ENCODE measurements around the gene TMEM244. TPM values are rescaled to one million over a fixed set of nuclear protein-coding genes. Genes with fewer than 3 reads are reported as not detected.

The TMEM244 gene
- total and polyA plus RNA-seq, 2 donors from 2014 or later = not detected

DNA sequence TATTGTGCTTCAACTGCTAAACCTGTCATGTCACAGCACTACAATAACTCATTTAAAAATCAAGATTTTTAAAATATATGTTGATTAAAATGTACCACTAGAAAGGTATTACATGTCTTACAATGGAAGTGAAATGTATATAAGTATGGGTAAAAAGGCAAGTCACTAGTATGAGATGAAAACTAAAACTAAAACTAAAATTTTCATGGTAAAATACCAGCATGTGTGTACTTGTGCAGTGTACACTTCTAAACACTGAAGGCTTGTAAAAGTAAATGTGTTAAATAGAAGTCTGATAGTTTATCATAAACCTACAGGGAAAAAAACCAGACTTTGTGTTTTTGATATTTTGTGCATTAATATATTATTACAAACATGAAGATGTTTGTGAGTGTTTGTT, 13.7 kb upstream of the TMEM244 start:
- Histone ChIP-seq H3K4me1 (ENCODE audit: control insufficient read depth in 2 of 3, insufficient read depth in 2 of 3, low read depth in 1 of 3, low read length in 3 of 3) (no peaks in the 10 kb centered on the region), H3K27ac (ENCODE audit: low read depth in 2 of 2, low read length in 2 of 2) (no peak overlapping the region), H3K27me3 (ENCODE audit: control insufficient read depth, insufficient read depth, low read length) (no peaks in the 10 kb centered on the region), H3K4me3 (ENCODE audit: low read length in 3 of 3) (no peak overlapping the region), H3K9ac (ENCODE audit: low read length in 3 of 3) (no peak overlapping the region), H3K36me3 (ENCODE audit: control insufficient read depth in 2 of 3, insufficient read depth in 3 of 3, low read length in 3 of 3) (no peaks in the 10 kb centered on the region), H3K9me3 (ENCODE audit: control insufficient read depth in 2 of 3, insufficient read depth in 1 of 3, low read length in 3 of 3) (no peaks in the 10 kb centered on the region)
- FAIRE-seq (no peak), DNase-seq (no peak)
- intact Hi-C loops (cut with DNase I) = no loop called here
- TF ChIP-seq, protein P1, sequence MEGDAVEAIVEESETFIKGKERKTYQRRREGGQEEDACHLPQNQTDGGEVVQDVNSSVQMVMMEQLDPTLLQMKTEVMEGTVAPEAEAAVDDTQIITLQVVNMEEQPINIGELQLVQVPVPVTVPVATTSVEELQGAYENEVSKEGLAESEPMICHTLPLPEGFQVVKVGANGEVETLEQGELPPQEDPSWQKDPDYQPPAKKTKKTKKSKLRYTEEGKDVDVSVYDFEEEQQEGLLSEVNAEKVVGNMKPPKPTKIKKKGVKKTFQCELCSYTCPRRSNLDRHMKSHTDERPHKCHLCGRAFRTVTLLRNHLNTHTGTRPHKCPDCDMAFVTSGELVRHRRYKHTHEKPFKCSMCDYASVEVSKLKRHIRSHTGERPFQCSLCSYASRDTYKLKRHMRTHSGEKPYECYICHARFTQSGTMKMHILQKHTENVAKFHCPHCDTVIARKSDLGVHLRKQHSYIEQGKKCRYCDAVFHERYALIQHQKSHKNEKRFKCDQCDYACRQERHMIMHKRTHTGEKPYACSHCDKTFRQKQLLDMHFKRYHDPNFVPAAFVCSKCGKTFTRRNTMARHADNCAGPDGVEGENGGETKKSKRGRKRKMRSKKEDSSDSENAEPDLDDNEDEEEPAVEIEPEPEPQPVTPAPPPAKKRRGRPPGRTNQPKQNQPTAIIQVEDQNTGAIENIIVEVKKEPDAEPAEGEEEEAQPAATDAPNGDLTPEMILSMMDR (IDR thresholded peaks at IDR 0.05; ENCODE audit: borderline replicate concordance, extremely low read depth, insufficient read depth) = no peak

DNA sequence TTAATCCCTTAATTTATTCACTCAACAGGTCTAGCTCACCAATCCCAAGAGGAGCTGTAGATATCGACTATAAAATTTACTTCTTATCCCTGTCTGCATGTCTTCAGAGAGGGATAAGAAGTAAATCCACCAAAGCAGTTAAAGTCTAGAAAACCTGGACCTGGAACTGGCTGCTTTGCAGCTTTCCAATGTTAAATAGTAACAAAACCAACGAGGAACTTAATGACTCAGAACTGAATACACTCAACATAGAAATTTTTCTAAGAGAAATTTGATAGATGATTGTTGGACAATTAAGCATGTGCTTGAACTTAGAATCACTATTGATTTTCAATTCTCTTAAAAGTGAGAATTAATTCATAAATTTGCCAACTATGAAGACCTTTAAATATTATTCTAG, 11.5 kb upstream of the TMEM244 start:
- intact Hi-C loops (cut with DNase I) = no loop called here
- Histone ChIP-seq H3K4me1 (ENCODE audit: control insufficient read depth in 2 of 3, insufficient read depth in 2 of 3, low read depth in 1 of 3, low read length in 3 of 3) (no peaks in the 10 kb centered on the region), H3K9ac (ENCODE audit: low read length in 3 of 3) (no peak overlapping the region), H3K27ac (ENCODE audit: low read depth in 2 of 2, low read length in 2 of 2) (no peak overlapping the region), H3K9me3 (ENCODE audit: control insufficient read depth in 2 of 3, insufficient read depth in 1 of 3, low read length in 3 of 3) (no peaks in the 10 kb centered on the region), H3K4me3 (ENCODE audit: low read length in 3 of 3) (no peak overlapping the region), H3K27me3 (ENCODE audit: control insufficient read depth, insufficient read depth, low read length) (no peaks in the 10 kb centered on the region), H3K36me3 (ENCODE audit: control insufficient read depth in 2 of 3, insufficient read depth in 3 of 3, low read length in 3 of 3) (no peaks in the 10 kb centered on the region)
- FAIRE-seq (peak; percentile 64), DNase-seq (peak in 2 of 5 donors; percentile 34 to 43)
- TF ChIP-seq, protein P1 (IDR thresholded peaks at IDR 0.05; ENCODE audit: borderline replicate concordance, extremely low read depth, insufficient read depth) = no peak

DNA sequence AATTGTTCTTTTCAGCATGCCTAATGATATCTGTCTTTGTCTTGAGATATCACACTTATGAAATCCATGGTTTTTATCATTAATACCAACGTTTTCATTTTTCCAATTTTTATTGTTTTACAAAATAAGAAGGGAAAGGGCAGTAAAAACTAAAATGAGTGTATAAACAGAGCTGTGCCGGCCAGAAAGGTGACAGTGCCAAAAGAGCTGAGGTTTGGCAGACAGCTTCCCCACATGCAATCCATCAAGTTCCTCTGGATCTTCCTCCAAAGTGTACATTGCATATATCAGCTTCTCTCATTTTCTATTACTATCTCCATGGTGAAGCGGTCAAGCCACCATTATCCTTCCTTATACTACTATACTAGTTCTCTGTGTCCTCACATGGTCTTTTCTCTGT, 10.1 kb upstream of the TMEM244 start:
- FAIRE-seq (no peak), DNase-seq (no peak)
- H3K4me3 ChIP-seq (ENCODE audit: low read length in 3 of 3) = no peak overlapping the region
- intact Hi-C loops (cut with DNase I) = no loop called here
- no peaks in the 10 kb centered on the region for H3K36me3 ChIP-seq (ENCODE audit: control insufficient read depth in 2 of 3, insufficient read depth in 3 of 3, low read length in 3 of 3)
- H3K9me3 ChIP-seq (ENCODE audit: control insufficient read depth in 2 of 3, insufficient read depth in 1 of 3, low read length in 3 of 3) = no peaks in the 10 kb centered on the region
- H3K27ac ChIP-seq (ENCODE audit: low read depth in 2 of 2, low read length in 2 of 2) = no peak overlapping the region
- no peaks in the 10 kb centered on the region for H3K4me1 ChIP-seq (ENCODE audit: control insufficient read depth in 2 of 3, insufficient read depth in 2 of 3, low read depth in 1 of 3, low read length in 3 of 3)
- H3K9ac ChIP-seq (ENCODE audit: low read length in 3 of 3) = no peak overlapping the region
- no peaks in the 10 kb centered on the region for H3K27me3 ChIP-seq (ENCODE audit: control insufficient read depth, insufficient read depth, low read length)
- TF ChIP-seq, protein P1 (IDR thresholded peaks at IDR 0.05; ENCODE audit: borderline replicate concordance, extremely low read depth, insufficient read depth) = no peak

DNA sequence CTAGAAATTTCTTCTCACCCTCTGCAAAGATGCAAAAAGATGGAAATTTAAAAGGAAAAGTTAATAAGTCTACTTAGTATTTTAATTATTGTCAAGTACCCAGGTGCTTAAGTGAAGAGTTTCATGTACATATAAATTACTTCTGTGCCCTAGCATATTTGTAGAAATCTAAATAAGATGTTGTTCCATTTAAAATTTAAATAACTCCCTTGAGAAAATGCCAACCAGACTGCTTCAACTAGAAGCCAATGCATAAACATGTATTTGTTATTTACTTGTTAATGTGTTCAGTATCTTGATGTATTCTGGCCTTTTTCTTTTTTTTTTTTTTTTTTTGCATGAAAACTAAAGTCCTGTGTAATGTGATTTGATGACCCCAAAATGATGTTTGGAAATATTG, 6.3 kb upstream of the TMEM244 start:
- no peak for FAIRE-seq
- TF ChIP-seq, protein P1 (IDR thresholded peaks at IDR 0.05; ENCODE audit: borderline replicate concordance, extremely low read depth, insufficient read depth) = no peak

More for the DNA sequence above, 6.3 kb upstream of the TMEM244 start:
- H3K9ac ChIP-seq (ENCODE audit: low read length in 3 of 3) = no peak overlapping the region
- H3K9me3 ChIP-seq (ENCODE audit: control insufficient read depth in 2 of 3, insufficient read depth in 1 of 3, low read length in 3 of 3) = no peaks in the 10 kb centered on the region
- no peaks in the 10 kb centered on the region for H3K27me3 ChIP-seq (ENCODE audit: control insufficient read depth, insufficient read depth, low read length)
- intact Hi-C loops (cut with DNase I) = no loop called here
- H3K4me1 ChIP-seq (ENCODE audit: control insufficient read depth in 2 of 3, insufficient read depth in 2 of 3, low read depth in 1 of 3, low read length in 3 of 3) = no peaks in the 10 kb centered on the region
- DNase-seq = no peak
- H3K36me3 ChIP-seq (ENCODE audit: control insufficient read depth in 2 of 3, insufficient read depth in 3 of 3, low read length in 3 of 3) = no peaks in the 10 kb centered on the region
- no peak overlapping the region for H3K27ac ChIP-seq (ENCODE audit: low read depth in 2 of 2, low read length in 2 of 2)
- H3K4me3 ChIP-seq (ENCODE audit: low read length in 3 of 3) = no peak overlapping the region

Measured in kidney (tissue), 14 donors.